Measurements from ENCODE around the gene SCT.

DNA sequence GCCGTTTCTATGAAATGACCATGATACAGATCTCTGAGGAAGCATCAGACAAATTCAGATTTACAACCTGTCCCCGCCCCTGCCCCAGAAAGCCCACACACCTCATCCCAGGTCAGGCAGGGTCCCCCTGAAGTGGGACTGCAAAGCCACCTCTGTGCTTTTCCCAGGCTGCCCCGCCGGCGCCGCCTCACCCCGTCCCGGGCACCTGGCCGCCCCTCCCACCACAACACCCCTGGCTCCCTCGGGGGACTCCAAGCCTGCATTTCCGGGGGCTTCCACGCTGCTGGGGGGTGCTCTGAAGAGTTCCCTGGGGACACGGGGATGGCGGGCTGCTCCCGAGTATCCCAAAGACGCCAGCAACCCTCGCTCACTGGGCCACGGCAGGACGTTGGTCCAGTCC, 33.3 kb upstream of the SCT start:
- TF ChIP-seq, protein P1, sequence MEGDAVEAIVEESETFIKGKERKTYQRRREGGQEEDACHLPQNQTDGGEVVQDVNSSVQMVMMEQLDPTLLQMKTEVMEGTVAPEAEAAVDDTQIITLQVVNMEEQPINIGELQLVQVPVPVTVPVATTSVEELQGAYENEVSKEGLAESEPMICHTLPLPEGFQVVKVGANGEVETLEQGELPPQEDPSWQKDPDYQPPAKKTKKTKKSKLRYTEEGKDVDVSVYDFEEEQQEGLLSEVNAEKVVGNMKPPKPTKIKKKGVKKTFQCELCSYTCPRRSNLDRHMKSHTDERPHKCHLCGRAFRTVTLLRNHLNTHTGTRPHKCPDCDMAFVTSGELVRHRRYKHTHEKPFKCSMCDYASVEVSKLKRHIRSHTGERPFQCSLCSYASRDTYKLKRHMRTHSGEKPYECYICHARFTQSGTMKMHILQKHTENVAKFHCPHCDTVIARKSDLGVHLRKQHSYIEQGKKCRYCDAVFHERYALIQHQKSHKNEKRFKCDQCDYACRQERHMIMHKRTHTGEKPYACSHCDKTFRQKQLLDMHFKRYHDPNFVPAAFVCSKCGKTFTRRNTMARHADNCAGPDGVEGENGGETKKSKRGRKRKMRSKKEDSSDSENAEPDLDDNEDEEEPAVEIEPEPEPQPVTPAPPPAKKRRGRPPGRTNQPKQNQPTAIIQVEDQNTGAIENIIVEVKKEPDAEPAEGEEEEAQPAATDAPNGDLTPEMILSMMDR (IDR thresholded peaks at IDR 0.05) = no peak
- TF ChIP-seq POLR2A (IDR thresholded peaks at IDR 0.05; ENCODE audit: low read depth) = no peak
- TF ChIP-seq POLR2AphosphoS5 (IDR thresholded peaks at IDR 0.05) = no peak

Data from esophagus muscularis mucosa (tissue), 3 donors.